D341Med (cell line): ENCODE data around the gene FBXO24.
A peak's percentile ranks its signal among the peaks of the same experiment; 100 is the strongest.

Experiments
- DNase-seq: peaks from one replicate; pipeline ENCODE4 v3.0.0; 2012; ENCODE audit warnings: low spot score

The FBXO24 gene

GRCh38 chr7:100623951-100624824 is 38.1 kb downstream of the FBXO24 start:
- DNase-seq, result no peak

GRCh38 chr7:100626055-100626454 is 39.9 kb downstream of the FBXO24 start:
- DNase-seq, result no peak

- peak; percentile 97 for DNase-seq
Observed at GRCh38 chr7:100626530-100627237, 40.6 kb downstream of the FBXO24 start.

GRCh38 chr7:100627238-100627549 is 41.1 kb downstream of the FBXO24 start:
- DNase-seq, result peak; percentile 35

- peak; percentile 63 for DNase-seq
Observed at GRCh38 chr7:100629117-100629716, 43.1 kb downstream of the FBXO24 start.

- no peak for DNase-seq
Observed at GRCh38 chr7:100630066-100630465, 43.9 kb downstream of the FBXO24 start.

- peak; percentile 68 for DNase-seq
Observed at GRCh38 chr7:100632951-100633717, 47.0 kb downstream of the FBXO24 start.

- no peak for DNase-seq
Observed at GRCh38 chr7:100639995-100640516, 53.9 kb downstream of the FBXO24 start.

GRCh38 chr7:100640517-100641440 is 54.7 kb downstream of the FBXO24 start:
- no peak for DNase-seq

GRCh38 chr7:100641463-100641859 is 55.3 kb downstream of the FBXO24 start, which contains the start of gene TFR2:
TSS of gene TFR2 (minus strand) at chr7:100641552. CDS start at chr7:100641509, 43 bp downstream.
- no peak for DNase-seq

- no peak for DNase-seq
Observed at GRCh38 chr7:100641860-100642533, 55.9 kb downstream of the FBXO24 start.

- DNase-seq, result no peak
Observed at GRCh38 chr7:100642534-100642907, 56.4 kb downstream of the FBXO24 start.

- no peak for DNase-seq
Observed at GRCh38 chr7:100649826-100650565, 63.9 kb downstream of the FBXO24 start.
